Neural progenitor cell (in vitro differentiated cells): Measurements from ENCODE around the gene TRIM26.

ENCODE experiments used
- EZH2 ChIP-seq: fragments of 200-600 bp; sonication (generic); IDR thresholded peaks from 2 replicates; pipeline ENCODE4 v1.6.1; 2017; ENCODE audit warnings: antibody characterized with exemption, mild to moderate bottlenecking, moderate library complexity
- EZH2phosphoT487 ChIP-seq: fragments of 200-600 bp; sonication (generic); IDR thresholded peaks from 2 replicates; pipeline ENCODE4 v1.6.1; 2017; ENCODE audit warnings: antibody characterized with exemption
- TF ChIP-seq, protein P1 (sequence below): fragments of 200-600 bp; sonication (generic); IDR thresholded peaks from 2 replicates; pipeline ENCODE4 v1.5.1; 2017; ENCODE audit warnings: antibody characterized with exemption, mild to moderate bottlenecking

GRCh38 chr6:30147096-30147495, 66.1 kb downstream of the TRIM26 start:
- TF ChIP-seq, protein P1, sequence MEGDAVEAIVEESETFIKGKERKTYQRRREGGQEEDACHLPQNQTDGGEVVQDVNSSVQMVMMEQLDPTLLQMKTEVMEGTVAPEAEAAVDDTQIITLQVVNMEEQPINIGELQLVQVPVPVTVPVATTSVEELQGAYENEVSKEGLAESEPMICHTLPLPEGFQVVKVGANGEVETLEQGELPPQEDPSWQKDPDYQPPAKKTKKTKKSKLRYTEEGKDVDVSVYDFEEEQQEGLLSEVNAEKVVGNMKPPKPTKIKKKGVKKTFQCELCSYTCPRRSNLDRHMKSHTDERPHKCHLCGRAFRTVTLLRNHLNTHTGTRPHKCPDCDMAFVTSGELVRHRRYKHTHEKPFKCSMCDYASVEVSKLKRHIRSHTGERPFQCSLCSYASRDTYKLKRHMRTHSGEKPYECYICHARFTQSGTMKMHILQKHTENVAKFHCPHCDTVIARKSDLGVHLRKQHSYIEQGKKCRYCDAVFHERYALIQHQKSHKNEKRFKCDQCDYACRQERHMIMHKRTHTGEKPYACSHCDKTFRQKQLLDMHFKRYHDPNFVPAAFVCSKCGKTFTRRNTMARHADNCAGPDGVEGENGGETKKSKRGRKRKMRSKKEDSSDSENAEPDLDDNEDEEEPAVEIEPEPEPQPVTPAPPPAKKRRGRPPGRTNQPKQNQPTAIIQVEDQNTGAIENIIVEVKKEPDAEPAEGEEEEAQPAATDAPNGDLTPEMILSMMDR = no peak
- TF ChIP-seq EZH2 (no peak), EZH2phosphoT487 (no peak)
